GM12878 (cell line): ENCODE results near the gene CNST. TPM values are rescaled to one million over a fixed set of nuclear protein-coding genes. Genes with fewer than 3 reads are reported as not detected.

Experiments used
- ATAC-seq: fragments of 200-7000 bp; cut with Tn5 transposase; 3 replicates; pipeline ENCODE4 v1.9.1; 2020; ENCODE audit warnings: mild to moderate bottlenecking, moderate library complexity
- BruUV-seq: library from RNA; stranded (reverse); fragments of 400-500 nt; replicated peaks from 2 replicates; lab custom pipeline; 2021; lab: Mats Ljungman, UMichigan
- CTCF ChIA-PET: fragments of 300-600 bp; sonication (Branson Sonifier 250); formaldehyde crosslinking; extraction: SDS; loops from one replicate; lab custom pipeline; 2021; ENCODE audit warnings: inconsistent platforms; lab: Yijun Ruan, JAX
- POLR2A ChIA-PET: fragments of 350-600 bp; formaldehyde crosslinking; extraction: SDS; loops from one replicate; lab custom pipeline; 2021; ENCODE audit warnings: inconsistent platforms; lab: Charles Lee
- RAD21 ChIA-PET: fragments of 300-600 bp; sonication (Branson Sonifier 250); formaldehyde crosslinking; loops from one replicate; lab custom pipeline; 2023; ENCODE audit warnings: antibody characterized with exemption; ENCODE audit not compliant: unreplicated experiment; lab: Charles Lee
- SMC1A ChIA-PET: fragments of 300-600 bp; sonication (Branson Sonifier 250); formaldehyde crosslinking; loops from one replicate; lab custom pipeline; 2023; ENCODE audit not compliant: unreplicated experiment, uncharacterized antibody; lab: Charles Lee
- DNase-seq: peaks from one replicate; pipeline ENCODE4 v3.0.0-alpha.2; 2011; ENCODE audit warnings: low read depth, low spot score
- FAIRE-seq: peaks from 3 replicates; lab custom pipeline; 2011; peaks lifted over from hg19 to GRCh38; lab: Jason Lieb, UNC
- H2AFZ ChIP-seq: 2 replicates; pipeline ENCODE4 v1.6.0; 2011; ENCODE audit warnings: low read depth, low read length, control low read depth; ENCODE audit not compliant: control insufficient read depth
- H3K27ac ChIP-seq: 2 replicates; pipeline ENCODE4 v1.5.1; 2011; ENCODE audit warnings: control low read depth; ENCODE audit not compliant: control insufficient read depth, insufficient read depth
- H3K27me3 ChIP-seq, 2 experiments: replicated peaks in 1 of 2; 2 replicates each; pipeline versions ENCODE4 v1.6.0 to v1.6.1; 2011; ENCODE audit warnings: low read length in 1 of 2; ENCODE audit not compliant: control insufficient read depth in 2 of 2, insufficient read depth in 2 of 2
- H3K36me3 ChIP-seq, 2 experiments: 2 replicates each; pipeline ENCODE4 v1.5.1; 2011; ENCODE audit warnings: low read length in 1 of 2; ENCODE audit not compliant: control insufficient read depth in 2 of 2, insufficient read depth in 2 of 2
- H3K4me1 ChIP-seq: 2 replicates; pipeline ENCODE4 v1.6.1; 2011; ENCODE audit warnings: mild to moderate bottlenecking, low read length, moderate library complexity, mixed read lengths; ENCODE audit not compliant: control insufficient read depth, insufficient read depth
- H3K4me2 ChIP-seq: 2 replicates; pipeline ENCODE4 v1.6.0; 2011; ENCODE audit warnings: control low read depth; ENCODE audit not compliant: control insufficient read depth, insufficient read depth
- H3K4me3 ChIP-seq: fragments of 200-600 bp; sonication (generic); 2 replicates; pipeline ENCODE4 v1.5.1; 2016
- H3K79me2 ChIP-seq: 2 replicates; pipeline ENCODE4 v1.6.0; 2011; ENCODE audit warnings: low read length; ENCODE audit not compliant: control insufficient read depth, insufficient read depth
- H3K9ac ChIP-seq: 2 replicates; pipeline ENCODE4 v1.8.0; 2011; ENCODE audit warnings: low read length, control low read depth, mixed read lengths; ENCODE audit not compliant: control insufficient read depth, insufficient read depth
- H3K9me3 ChIP-seq: replicated peaks from 3 replicates; pipeline ENCODE4 v1.5.1; 2011; ENCODE audit warnings: mild to moderate bottlenecking, low read length; ENCODE audit not compliant: control insufficient read depth, insufficient read depth
- H4K20me1 ChIP-seq: 2 replicates; pipeline ENCODE4 v1.6.0; 2011; ENCODE audit not compliant: control insufficient read depth, insufficient read depth
- BHLHE40 ChIP-seq, 2 experiments: fragments of 450-650 bp in 1 of 2; IDR thresholded peaks; 2 replicates each; pipeline ENCODE4 v1.6.1; 2011 to 2017; ENCODE audit warnings: low read depth in 2 of 2, borderline replicate concordance in 1 of 2, improper control_type of control experiment in 1 of 2, low read length in 1 of 2, mild to moderate bottlenecking in 1 of 2
- CEBPZ ChIP-seq: fragments of 150-350 bp; IDR thresholded peaks from 2 replicates; pipeline ENCODE4 v1.6.1; 2016; ENCODE audit warnings: low read depth, low read length
- EGR1 ChIP-seq, 2 experiments: IDR thresholded peaks; 1 replicate in 1 of 2; 2 replicates in 1 of 2; pipeline ENCODE4 v1.6.1; 2011 to 2012; ENCODE audit warnings: low read depth in 2 of 2, low read length in 2 of 2, borderline replicate concordance in 1 of 2, mild to moderate bottlenecking in 1 of 2, moderate library complexity in 1 of 2
- FOXM1 ChIP-seq: IDR thresholded peaks from 2 replicates; pipeline ENCODE4 v1.6.1; 2012; ENCODE audit warnings: low read depth, mild to moderate bottlenecking, inconsistent platforms, low read length, moderate library complexity
- IRF4 ChIP-seq: IDR thresholded peaks from 2 replicates; pipeline ENCODE4 v1.6.1; 2011; ENCODE audit warnings: low read depth, low read length
- KLF5 ChIP-seq: fragments of 450-650 bp; IDR thresholded peaks from 2 replicates; pipeline ENCODE4 v1.6.1; 2014; ENCODE audit warnings: mild to moderate bottlenecking; ENCODE audit not compliant: partially characterized antibody
- LARP7 ChIP-seq: fragments of 450-650 bp; IDR thresholded peaks from 2 replicates; pipeline ENCODE4 v1.6.1; 2017; ENCODE audit warnings: mild to moderate bottlenecking
- MAX ChIP-seq: IDR thresholded peaks from 2 replicates; pipeline ENCODE4 v1.6.1; 2012; ENCODE audit warnings: low read depth, low read length, improper control_type of control experiment
- NFIC ChIP-seq: IDR thresholded peaks from 2 replicates; pipeline ENCODE4 v1.6.1; 2012; ENCODE audit warnings: low read depth, mild to moderate bottlenecking, inconsistent platforms, low read length, moderate library complexity
- NR2C2 ChIP-seq: IDR thresholded peaks from 2 replicates; pipeline ENCODE4 v1.6.1; 2011; ENCODE audit warnings: borderline replicate concordance, low read depth; ENCODE audit not compliant: control insufficient read depth, insufficient read length
- POU2F2 ChIP-seq: IDR thresholded peaks from 3 replicates; pipeline ENCODE4 v1.6.1; 2011; ENCODE audit warnings: low read depth, mild to moderate bottlenecking, low read length, borderline replicate concordance
- STAT1 ChIP-seq: fragments of 450-650 bp; conservative IDR thresholded peaks from 2 replicates; pipeline ENCODE4 v1.6.1; 2014; ENCODE audit warnings: antibody characterized with exemption, mild to moderate bottlenecking
- TCF12 ChIP-seq: IDR thresholded peaks from 2 replicates; pipeline ENCODE4 v1.6.1; 2011; ENCODE audit warnings: low read depth, mild to moderate bottlenecking, low read length
- USF2 ChIP-seq: IDR thresholded peaks from 2 replicates; pipeline ENCODE4 v1.6.1; 2011; ENCODE audit warnings: low read depth, low read length, improper control_type of control experiment, borderline replicate concordance
- ZBTB4 ChIP-seq: fragments of 450-650 bp; formaldehyde crosslinking; IDR thresholded peaks from 2 replicates; pipeline ENCODE4 v1.4.0; 2022; ENCODE audit warnings: mild to moderate bottlenecking, moderate library complexity
- ZNF207 ChIP-seq: fragments of 450-650 bp; IDR thresholded peaks from 2 replicates; pipeline ENCODE4 v1.6.1; 2014; ENCODE audit warnings: antibody characterized with exemption, mild to moderate bottlenecking, borderline replicate concordance
- WGBS: methylation state at CpG from one replicate; pipeline ENCODE4 v1.1.6; 2016; ENCODE audit warnings: low lambda C conversion rate; ENCODE audit not compliant: insufficient replicate concordance, insufficient coverage; ENCODE audit errors: missing lambda C conversion rate; 5-methylcytosine and 5-hydroxymethylcytosine counted together
- in situ Hi-C: fragments of 300-500 bp; cut with MboI; formaldehyde crosslinking; loops from 9 replicates; pipeline ENCODE4 v1.14.3; 2018; ENCODE audit warnings: mixed read lengths
- intact Hi-C: fragments of 100-400 bp; cut with micrococcal nuclease; formaldehyde crosslinking; loops from one replicate; pipeline ENCODE4 v1.14.2; 2022; ENCODE audit not compliant: unreplicated experiment
- polyA plus RNA-seq, 11 experiments: library from polyadenylated mRNA; depleted of rRNA in 4 of 11; unstranded in 6 of 11; stranded (reverse) in 5 of 11; fragments of >200 nt; fragmentation: Nextera tagmentation in 4 of 11; fragmentation: Illumina TruSeq in 1 of 11; extraction: Ambion mirVana in 4 of 11; extraction: Trizol in 1 of 11; gene quantifications; 1 replicate in 1 of 11; 2 replicates in 10 of 11; pipeline versions ENCODE4 v1.2.1 to v1.2.3, GENCODE V29; 2011 to 2016; ENCODE audit warnings: inconsistent platforms in 2 of 11, missing spikeins in 2 of 11, low read depth in 1 of 11
- total RNA-seq, 4 experiments: library from RNA; depleted of rRNA in 3 of 4; stranded (reverse); fragments of >200 nt in 3 of 4; fragmentation: Illumina TruSeq in 1 of 4; extraction: Trizol in 1 of 4; gene quantifications; 2 replicates each; pipeline versions ENCODE4 v1.2.1 to v1.2.3, GENCODE V29; 2013 to 2021

Gene CNST
- total and polyA plus RNA-seq, 10 of the 15 experiments (the other 5 are each of a cell fraction or from before 2014, with no cell fraction given): 4.8 to 16.2 (median 12.3) TPM

- no peak for TF ChIP-seq CEBPZ
- no peak for TF ChIP-seq FOXM1
- no peak for TF ChIP-seq IRF4
Measured at GRCh38 chr1:246537441-246537840, 28.8 kb upstream of the CNST start (continued).

- Histone ChIP-seq H4K20me1 (no peaks in the 10 kb centered on the region), H2AFZ (no peak overlapping the region), H3K36me3 (peaks cover 3 to 10% of the 10 kb centered on the region in 2 experiments; a peak in 3 of 4 replicates), H3K79me2 (no peaks in the 10 kb centered on the region), H3K9me3 (no peaks in the 10 kb centered on the region), H3K4me2 (no peak overlapping the region), H3K9ac (no peak overlapping the region), H3K4me3 (no peak overlapping the region), H3K27me3 (no peaks in the 10 kb centered on the region; a peak in 1 of 4 replicates), H3K27ac (no peak overlapping the region), H3K4me1 (no peaks in the 10 kb centered on the region)
- CTCF ChIA-PET: no interaction called here
- ATAC-seq: no peak
- RAD21 ChIA-PET: no interaction called here
- FAIRE-seq: no peak
- SMC1A ChIA-PET: interaction anchor here (0.6 kb wide), 1 partner anchor 50 kb away, joined by 3 read pairs; no protein-coding TSS in a partner anchor
- DNase-seq: no peak
- WGBS: 97% methylated on average over 3 of the region's 3 CpGs
- no TSS peak for BruUV-seq
- POLR2A ChIA-PET: no interaction called here
- intact Hi-C loops: no loop called here
- in situ Hi-C loops: no loop called here
- no peak for TF ChIP-seq TCF12
- TF ChIP-seq ZBTB4 (CRISPR knock-in tag): no peak
- no peak for TF ChIP-seq POU2F2
- no peak for TF ChIP-seq ZNF207
- TF ChIP-seq BHLHE40 (IDR thresholded peaks at IDR 0.05; ENCODE audit: borderline replicate concordance in 1 of 2, low read depth in 2 of 2, low read length in 1 of 2): no peak
- TF ChIP-seq LARP7: no peak
- no peak for TF ChIP-seq EGR1 (IDR thresholded peaks at IDR 0.05; ENCODE audit: borderline replicate concordance in 1 of 2, low read depth in 2 of 2, low read length in 2 of 2)
- TF ChIP-seq NFIC: no peak
- TF ChIP-seq USF2: no peak
- TF ChIP-seq KLF5: no peak
- TF ChIP-seq MAX: no peak
- no peak for TF ChIP-seq NR2C2
- no peak for TF ChIP-seq STAT1
Measured at GRCh38 chr1:246537887-246538286, 28.4 kb upstream of the CNST start.
